Activated T-cell treated with anti-CD3 and anti-CD28 coated beads for 24 hours (primary cell): ENCODE data around the gene ZNF580.
A peak's percentile ranks its signal among the peaks of the same experiment; 100 is the strongest.

Experiments
- DNase-seq: peaks from one replicate; pipeline ENCODE4 v3.0.0-alpha.2; 2020; ENCODE audit warnings: low read depth

ZNF580 gene

DNA sequence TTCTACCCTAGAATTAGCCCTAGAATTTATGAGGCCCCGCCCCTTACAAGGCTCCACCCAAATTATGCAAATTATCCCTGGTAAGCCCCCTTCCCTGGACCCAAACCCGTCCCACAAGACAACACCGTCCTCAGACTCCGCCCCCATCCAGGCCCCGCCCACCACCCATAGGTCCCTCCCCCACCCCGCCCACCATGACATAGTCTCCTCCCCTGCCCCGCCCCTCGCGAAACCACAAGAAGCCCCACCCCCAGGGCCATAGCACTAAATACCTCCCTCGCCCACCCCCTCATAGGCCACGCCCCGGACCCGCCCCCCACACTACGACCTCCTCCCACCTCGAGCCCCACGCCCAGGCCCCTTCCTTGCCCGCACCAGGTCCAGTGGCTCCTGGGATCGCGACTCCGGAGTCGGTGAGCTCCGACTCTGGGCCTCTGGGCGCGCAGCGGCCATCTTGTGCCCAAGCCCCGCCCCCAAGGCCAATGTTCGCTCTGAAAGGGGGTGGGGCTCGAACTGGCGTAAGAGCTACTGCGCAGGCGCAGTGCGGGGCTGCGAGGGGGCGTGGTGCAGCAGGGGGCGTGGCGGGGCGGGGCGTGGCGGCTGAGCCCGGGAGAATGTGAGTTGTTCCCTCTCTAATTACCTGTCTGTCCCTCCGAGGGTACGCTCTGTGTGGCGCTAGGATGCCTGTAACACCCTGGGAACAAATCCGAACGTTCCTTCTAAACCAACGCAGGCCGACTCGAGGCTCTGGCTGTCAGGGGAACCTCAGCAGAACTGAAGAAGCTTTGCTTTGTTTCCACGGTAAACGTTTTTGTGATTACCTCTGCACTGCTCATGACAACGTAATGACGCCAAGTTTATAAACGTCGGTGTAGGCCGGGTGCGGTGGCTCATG, 16.4 kb upstream of the ZNF580 start, which contains the start of gene ZNF784:
ZNF784 (minus strand) TSS at position 458 of the 895 bp plus-strand sequence; CDS start at position 453, 5 bp downstream.
- DNase-seq, result peak; percentile 90

DNA sequence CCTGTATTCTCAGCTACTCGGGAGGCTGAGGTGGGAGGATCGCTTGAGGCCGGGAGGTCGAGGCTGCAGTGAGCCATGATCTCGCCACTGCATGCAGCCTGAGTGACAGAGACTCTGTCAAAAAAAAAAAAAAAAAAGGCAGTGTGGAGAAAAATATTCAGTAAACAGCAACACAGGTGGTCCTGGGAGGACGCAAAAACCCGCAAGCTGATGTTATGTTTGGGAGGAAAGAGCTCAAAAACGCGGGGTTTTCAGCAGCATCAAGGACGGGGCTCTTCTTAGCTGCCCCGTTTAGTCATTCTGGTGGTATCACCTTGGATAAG, 15.8 kb upstream of the ZNF580 start:
- DNase-seq, result no peak

DNA sequence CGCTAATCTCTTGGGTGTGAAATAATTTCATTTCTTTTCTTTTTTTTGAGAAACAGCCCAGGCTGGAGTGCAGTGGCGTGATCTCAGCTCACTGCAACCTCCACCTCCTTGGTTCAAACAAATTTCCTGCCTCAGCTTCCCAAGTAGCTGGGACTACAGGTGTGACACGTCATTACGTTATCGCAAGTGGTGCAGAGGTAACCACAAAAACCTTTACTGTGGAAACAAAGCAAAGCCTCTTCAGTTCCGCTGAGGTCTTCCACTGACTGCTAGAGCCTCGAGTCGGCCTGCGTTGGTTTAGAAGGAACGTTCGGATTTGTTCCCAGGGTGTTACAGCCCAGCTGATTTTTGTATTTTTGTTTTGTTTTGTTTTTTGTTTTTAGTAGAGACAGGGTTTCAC, 14.5 kb upstream of the ZNF580 start:
- peak; percentile 60 for DNase-seq

DNA sequence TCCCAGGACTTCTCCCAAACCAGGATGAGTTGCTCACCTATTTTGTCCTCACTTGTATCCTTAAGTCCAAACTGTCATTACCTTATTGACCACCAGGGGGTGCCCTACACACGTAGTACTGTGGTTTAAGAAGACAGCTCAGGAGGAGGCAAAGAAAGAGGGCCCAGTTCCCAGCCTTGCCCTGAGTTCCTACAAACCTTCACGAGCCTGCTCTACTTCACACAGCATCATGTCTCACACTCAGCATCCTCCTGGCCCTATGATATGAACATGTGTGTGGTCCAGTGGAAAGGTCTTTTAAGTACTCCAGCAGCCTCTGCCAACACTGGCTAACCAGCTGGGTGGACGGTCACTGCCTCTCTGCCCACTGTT, 8.4 kb upstream of the ZNF580 start:
- peak; percentile 83 for DNase-seq

DNA sequence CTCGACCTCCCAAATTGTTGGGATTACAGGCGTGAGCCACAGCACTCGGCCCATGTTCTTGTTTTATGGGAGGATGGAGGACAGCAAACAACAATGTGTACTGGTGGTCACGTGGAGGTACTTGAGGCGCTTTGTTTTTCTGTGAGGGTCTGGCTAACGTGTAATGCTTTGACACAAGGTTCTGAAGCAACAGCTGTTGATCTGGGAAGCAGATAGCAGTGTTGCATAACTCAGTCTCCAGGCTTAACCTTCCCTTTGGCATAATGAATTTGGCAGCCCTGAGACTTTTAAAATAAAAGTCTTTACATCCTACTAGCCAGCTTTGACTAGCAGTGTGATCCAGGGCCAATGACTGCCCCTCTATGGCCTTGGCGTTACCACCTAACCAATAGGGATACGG, 6.9 kb upstream of the ZNF580 start:
- DNase-seq, result no peak

DNA sequence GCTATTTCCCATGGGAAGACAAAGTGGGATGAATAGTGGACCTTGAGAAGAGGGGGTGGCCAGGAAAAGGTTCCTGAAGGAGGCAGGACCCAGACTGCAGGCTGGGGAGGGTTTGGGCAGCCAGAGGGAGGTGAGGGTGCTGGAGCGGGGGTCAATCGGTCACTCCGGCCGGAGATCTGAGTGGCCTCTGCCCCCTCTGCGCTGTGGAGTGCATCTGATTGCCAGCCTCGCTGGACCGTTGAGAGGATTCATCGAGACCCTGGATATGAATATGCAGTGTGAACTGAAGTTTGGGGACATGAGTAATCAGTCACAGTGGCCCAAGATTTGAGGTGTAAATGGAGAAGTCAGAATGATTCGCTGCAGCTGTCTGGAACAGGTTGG, 5.5 kb upstream of the ZNF580 start:
- no peak for DNase-seq

DNA sequence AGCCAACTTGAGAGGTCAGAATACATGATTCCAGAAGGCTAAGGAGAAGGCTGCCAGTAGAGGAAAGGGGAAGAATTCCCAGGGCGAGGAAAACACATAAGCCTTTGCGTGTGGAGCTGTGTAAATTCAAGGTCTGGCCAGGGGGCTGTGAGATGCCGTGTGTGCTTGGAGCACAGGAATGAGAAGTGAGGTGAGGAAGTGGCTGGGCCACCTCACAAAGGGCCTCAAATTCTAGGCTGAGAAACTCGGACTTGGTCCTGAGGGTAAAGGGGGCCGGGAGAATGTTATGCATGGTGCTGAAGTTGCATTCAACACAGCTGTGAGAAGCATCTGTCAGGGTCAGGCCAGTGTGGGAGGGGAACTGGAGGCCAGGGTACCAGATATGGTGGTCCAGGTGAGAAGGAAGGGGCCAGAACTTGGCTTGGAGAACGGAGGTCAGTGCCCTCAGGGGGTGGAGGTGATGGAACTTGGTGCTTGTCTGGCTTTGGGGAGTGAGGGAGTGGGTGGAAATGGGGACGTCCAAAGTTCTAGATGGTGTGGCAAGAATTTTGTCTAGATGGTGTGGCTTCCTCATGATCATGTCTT, 4.9 kb upstream of the ZNF580 start:
- no peak for DNase-seq

DNA sequence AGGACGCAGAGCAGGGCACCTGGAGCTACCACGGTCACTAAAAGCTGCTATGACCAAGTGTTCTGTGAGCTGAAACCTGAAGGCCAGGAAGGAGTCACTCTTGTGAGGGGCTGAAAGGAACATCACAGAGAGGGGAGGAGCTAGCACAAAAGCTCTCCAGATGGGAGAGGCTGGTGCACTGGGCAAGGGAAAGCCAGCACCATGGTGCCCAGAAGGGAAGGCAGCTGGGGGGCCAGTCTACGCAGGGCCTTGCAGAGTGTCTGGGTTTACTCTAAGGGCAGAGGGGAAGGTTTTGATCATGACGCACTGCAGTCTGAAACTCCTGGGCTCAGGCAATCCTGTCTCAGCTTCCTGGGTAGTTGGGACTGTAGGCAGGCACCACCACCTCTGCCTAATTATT, 4.1 kb upstream of the ZNF580 start:
- DNase-seq, result no peak

DNA sequence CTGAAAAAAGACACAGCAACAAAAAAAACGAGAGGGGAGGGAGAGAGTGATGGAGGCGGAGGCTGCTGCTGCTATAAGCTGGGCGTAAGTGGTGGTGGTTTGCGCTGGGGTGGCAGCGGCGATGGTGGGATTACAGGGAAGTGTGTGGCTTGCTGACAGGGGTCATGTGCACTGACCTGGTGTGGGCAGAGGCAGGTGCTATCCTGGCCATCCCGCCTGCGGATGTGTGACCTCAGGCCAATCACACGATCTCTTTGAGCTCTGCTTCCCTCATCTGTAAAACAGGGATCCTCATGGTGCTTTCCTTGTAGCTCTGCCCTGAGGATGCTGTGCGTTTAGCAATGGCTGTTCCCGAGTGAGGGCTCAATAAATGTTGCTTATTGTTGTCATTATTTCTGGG, 3.3 kb upstream of the ZNF580 start:
- no peak for DNase-seq

DNA sequence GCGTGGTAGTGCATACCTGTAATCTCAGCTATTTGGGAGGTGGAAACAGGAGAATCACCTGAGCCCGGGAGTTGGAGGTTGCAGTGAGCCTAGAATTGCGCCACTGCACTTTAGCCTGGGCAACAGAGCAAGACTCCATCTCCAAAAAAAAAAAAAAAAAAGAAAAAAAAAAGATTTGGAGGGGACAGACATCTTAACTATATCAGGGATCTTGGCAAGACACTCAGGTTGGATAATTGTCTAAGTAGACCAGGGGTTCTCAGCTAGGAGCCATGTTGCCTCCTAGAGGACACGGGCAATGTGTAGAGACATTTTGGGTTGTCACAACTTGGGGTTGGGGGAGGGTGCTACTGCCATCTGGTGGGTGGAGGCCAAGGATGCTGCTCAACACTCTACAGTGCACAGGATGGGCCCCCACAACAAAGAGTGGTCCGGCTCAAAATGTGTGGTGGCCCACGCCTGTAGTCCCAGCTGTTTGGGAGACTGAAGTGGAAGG, 1.9 kb upstream of the ZNF580 start:
- peak; percentile 54 for DNase-seq

DNA sequence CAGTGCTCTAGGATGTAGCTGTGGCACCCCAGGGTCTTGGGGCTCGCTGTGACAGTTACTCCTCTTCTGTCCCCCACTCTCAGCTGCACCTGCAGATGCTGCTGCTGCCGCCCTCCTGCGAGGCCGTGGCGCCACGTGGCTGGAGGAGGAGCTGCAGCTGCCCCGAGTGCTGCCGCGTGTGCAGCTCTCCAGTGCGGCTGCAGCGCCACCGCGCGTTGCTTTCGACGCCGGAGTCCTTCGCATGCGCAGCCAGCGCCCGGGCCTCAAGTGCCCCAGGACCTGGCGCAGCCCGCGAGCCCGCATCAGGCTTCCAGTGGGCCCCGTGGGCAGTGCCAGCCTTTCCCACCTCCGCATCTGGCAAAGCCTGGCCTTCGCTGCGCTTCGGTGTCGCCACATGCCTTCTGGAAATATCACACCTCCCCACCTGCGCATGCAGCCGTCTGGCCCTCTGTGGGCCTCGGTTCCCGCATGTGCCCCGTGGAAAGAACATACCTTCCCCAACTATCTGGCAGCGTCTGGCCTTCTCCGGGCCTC, 692 bp upstream of the ZNF580 start:
- peak; percentile 40 for DNase-seq

DNA sequence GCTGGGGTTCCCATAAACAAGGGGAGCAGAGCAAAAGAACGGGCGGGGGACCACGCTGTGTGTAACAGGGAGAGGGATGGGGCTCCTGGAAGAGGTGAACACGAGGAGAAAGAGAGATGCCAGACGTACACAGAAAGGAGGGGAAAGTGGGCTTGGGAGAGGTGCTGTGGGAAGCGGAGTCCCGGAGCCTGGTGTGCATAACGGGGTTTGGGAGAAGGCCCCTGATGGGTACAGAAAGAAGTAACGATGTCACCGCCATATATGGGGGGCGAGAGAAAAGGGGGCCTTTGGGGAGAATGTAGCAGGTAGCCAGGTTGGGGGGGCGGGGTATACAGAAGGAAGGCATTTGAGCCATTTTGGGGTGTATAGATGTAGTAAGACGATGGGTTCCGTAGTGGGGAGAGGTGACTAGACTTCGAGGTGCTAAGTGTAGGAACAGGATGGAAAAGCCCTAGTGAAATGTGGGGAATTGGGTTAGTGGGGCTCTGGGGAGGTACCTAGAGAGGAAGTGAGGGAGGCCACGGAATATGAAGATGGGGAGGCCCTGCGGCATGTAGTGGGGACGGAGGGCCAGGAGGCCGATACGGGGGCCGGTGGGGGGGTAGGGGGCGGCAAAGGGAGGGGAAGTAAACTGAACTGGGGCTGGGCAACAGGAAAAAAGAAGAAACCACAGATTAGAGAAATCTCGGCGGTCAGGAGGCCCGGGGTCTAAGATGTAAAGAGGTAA, 787 bp downstream of the ZNF580 start:
- no peak for DNase-seq

DNA sequence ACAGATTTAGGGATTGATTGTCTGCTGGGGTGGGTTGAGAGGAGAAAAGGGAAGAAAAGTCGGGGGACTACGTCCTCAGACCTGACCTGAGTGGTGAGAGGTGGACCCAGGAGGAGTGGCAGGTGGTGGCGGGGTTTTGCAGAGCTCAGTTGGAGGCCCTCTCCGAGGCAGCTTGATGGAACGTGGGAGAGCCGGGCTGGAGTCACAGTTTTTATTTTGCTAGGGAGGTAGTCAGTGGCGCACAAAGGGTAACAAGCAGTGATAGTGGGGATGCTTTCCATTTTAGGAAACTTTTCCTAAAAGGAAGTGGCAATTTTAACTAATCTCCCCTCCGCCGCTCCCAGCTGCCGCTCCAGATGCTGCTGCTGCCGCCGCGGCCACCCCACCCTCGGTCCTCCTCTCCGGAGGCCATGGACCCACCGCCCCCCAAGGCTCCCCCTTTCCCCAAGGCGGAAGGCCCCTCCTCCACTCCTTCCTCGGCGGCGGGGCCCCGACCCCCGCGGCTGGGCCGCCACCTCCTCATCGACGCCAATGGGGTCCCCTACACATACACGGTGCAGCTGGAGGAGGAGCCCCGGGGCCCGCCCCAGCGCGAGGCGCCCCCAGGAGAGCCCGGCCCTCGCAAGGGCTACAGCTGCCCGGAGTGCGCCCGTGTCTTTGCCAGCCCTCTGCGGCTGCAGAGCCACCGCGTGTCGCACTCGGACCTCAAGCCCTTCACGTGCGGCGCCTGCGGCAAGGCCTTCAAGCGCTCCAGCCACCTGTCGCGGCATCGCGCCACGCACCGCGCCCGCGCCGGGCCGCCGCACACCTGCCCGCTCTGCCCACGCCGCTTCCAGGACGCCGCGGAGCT, 1.6 kb downstream of the ZNF580 start:
- peak; percentile 18 for DNase-seq

DNA sequence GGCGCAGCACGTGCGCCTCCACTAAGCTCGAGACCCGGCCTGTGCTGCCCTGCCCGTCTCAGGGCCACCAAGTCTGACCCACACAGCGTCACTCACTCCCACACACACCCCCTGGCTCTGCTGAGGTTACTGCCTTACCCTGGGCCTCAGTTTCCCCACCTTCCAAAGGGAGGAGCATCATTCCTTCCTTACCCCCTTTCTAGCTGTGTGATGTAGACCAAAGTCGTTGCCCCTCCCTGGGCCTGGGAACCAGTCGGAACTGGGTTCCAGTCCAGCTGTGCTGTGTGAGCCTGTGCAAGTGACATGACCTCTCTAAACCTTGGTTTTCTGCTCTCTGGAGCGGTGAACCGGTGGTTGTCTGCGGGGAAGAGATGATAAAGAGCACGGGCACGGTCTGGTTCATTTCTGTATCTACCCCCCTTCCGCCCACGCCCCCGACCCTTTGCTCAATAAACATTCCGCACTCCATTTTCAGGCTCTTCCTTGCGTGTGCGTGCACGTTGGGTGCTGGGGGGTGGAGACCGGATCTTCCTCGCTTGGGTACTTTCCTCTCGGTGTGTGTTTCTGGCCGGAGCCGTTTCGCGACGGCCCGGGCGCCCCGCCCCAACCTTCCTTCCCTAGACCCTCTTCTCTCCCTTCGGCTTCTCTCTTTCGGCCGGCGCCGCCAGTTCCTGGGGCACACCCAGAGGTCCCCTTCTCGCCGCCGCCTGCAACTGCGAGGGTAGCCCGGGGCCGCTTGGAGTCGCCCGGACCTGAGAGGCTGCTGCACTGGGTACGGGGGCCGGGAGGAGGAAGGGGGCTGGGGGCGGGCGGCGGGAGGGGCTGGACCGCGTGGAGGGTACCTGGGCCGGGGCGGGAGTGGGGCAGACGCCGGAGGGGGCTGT, 2.4 kb downstream of the ZNF580 start, which contains the start of gene ZNF581:
ZNF581 (plus strand) TSS at position 647 of the 884 bp plus-strand sequence. CDS start 923 bp downstream, outside the sequence.
- DNase-seq, result peak; percentile 81

DNA sequence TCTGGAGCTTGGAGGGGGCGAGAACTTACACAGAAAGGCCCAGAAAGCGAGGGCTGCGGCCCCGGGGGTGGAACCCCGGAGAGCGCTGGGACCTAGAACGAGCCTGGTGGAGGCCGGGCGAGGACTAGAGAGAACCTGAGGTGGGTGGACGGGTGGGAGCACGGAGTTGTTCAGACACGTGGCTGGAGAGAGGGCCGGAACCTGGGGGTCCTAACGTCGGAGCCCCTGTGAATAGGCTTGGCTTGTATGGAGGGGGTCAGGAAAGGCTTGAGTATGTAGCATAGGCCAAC, 3.0 kb downstream of the ZNF580 start:
- DNase-seq, result no peak

DNA sequence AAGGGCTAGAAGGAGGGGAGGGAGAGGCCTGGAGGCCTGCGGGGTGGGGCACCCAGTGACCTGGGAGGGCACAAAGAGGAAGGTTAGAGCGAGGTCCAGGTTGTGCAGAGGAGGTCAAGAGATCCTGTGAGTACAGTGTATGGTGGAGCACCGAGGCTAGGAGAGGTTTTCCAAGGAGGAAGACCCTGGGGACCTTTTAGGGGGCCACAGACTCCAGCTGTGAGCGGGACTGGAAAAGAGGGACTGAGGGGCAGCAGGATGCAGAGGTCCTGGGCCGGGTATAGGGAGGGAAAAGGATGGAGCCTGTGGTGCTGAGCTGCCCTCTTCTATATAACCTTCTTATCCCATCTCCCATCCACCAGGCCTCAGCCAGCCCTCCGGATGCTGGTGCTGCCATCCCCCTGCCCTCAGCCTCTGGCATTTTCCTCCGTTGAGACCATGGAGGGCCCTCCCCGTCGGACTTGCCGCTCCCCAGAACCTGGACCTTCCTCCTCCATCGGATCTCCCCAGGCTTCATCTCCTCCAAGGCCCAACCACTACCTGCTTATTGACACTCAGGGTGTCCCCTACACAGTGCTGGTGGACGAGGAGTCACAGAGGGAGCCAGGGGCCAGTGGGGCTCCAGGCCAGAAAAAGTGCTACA, 3.5 kb downstream of the ZNF580 start:
- no peak for DNase-seq

DNA sequence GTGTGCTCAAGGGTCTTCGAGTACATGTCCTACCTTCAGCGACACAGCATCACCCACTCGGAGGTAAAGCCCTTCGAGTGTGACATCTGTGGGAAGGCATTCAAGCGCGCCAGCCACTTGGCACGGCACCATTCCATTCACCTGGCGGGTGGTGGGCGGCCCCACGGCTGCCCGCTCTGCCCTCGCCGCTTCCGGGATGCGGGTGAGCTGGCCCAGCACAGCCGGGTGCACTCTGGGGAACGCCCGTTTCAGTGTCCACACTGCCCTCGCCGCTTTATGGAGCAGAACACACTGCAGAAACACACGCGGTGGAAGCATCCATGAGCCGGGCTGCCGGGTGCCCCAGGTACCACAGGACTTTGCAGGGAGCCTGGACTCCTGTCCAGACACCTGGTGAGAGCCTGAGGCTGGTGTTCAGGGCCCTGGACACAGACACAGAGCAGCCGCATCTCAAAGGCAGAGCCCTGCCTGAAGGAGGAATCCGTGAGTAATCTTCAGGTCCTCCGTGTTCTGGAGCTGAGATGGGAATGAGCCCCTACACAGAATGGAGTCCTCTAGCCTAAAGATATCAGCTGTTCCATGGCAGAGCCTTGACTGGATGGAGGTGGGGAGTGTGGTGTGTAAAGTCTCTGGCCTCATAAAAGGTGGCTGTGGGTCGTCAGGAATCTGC, 4.2 kb downstream of the ZNF580 start:
- DNase-seq, result no peak

DNA sequence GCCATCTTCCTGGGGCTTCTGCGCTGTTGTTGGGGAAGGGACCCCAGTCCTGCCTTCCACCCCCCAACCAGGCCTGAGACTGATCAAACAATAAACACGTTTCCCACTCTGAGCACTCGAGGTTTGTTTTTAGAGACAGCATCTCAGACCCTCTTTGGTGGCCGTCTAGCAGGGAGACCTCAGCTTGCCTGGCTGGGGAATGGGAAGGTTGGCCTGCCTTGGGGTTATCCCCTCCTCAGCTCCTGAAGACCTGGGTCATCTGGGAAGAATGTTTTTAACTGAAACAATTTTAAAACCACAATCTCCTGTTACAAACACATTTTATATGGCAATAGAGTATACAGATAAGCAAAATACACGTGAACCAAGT, 4.7 kb downstream of the ZNF580 start:
- no peak for DNase-seq

DNA sequence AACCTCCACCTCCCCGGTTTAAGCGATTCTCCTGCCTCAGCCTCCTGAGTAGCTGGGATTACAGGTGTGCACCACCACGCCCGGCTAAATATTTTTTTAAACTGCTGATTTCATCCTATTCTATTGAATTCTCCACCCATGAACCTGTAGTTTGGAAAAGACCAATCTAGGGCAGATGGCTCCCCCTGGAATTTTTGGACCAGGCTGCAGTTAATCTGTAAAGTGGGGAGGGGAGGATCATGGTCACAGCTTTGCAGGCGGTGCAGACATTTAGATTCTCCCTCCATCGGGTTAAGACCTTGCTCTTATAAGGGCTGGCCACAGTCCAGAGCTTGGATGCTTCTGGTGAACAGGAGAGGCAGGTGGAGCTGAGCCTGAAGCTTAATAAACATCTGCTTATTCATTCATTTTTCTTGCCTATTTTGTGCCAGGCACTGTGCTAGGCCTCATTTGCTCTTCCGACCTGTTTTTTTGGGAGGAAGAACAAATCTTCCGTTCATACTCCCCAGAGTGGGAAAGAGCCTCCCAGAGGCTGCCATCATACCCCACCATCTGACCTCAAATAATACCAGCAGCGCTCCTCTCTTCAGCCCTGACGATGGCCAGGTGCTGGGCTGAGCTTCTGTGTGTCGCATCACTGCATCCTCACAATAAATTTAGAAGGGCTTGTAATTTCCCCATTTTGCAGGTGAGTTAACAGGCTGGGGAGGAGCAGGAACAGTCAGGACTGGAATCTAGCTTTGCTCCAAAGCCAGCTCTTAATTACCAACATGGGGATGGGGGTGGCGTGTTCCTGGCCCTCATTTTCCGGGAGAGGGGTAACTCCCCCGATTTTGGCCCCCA, 6.3 kb downstream of the ZNF580 start:
- DNase-seq, result no peak
